ENCODE data around the gene ATP5MG. TPM values are rescaled to one million over a fixed set of nuclear protein-coding genes. Genes with fewer than 3 reads are reported as not detected.

ATP5MG gene
- total and polyA plus RNA-seq, 2 of the 8 experiments (the other 6 are each of a cell fraction or from before 2014, with no cell fraction given), result 237 to 464 TPM

DNA sequence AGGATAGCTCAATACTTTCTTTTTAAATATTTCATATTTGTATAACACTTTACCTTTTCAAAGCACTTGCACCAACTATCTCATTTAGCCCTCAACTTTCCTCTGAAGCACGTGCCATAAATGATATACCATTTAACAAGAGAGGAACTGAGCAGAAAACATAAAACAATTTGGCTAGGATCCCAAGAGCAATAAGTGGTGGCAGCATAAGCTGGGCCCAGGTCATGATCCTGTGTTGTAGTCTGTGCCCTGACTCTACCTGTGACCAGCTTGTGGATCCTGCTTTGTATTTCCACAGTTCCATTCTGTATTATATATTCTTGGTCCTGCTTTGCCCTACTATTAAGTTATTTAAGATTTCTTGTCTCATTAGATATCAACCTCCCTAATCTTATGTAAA, 11.5 kb downstream of the ATP5MG start:
- Histone ChIP-seq H2AK5ac (ENCODE audit: low read depth, low read length) (no peak overlapping the region), H3K27me3 (replicated peaks in 1 of 4; ENCODE audit: control insufficient read depth in 3 of 4, extremely low read depth in 1 of 4, insufficient read depth in 3 of 4, low read length in 3 of 4) (no peaks in the 10 kb centered on the region), H3K79me1 (ENCODE audit: low read depth, low read length) (no peaks in the 10 kb centered on the region), H3K4me2 (ENCODE audit: insufficient read depth in 1 of 2, low read depth in 2 of 2, low read length in 2 of 2) (no peak overlapping the region), H3K9ac (replicated peaks in 1 of 4; ENCODE audit: extremely low read depth in 1 of 4, low read depth in 3 of 4, low read length in 3 of 4) (no peak overlapping the region), H3K36me3 (ENCODE audit: control insufficient read depth in 2 of 4, insufficient read depth in 4 of 4, low read length in 3 of 4) (peaks cover 0 to 16% (median 1%) of the 10 kb centered on the region in 4 experiments; a peak in 3 of 8 replicates), H2AFZ (ENCODE audit: low read length) (no peak overlapping the region), H2BK15ac (ENCODE audit: low read length) (no peak overlapping the region), H3K27ac (ENCODE audit: low read depth, low read length) (no peak overlapping the region), H3K4me3 (ENCODE audit: extremely low read depth in 1 of 4, insufficient read depth in 2 of 4, low read depth in 3 of 4, low read length in 4 of 4) (no peak overlapping the region), H4K91ac (replicated peaks; ENCODE audit: insufficient read length, low read length) (no peak overlapping the region), H2BK5ac (ENCODE audit: low read depth, low read length) (no peak overlapping the region), H2BK120ac (replicated peaks; ENCODE audit: low read depth, low read length) (no peak overlapping the region), H3K79me2 (ENCODE audit: control insufficient read depth in 1 of 2, insufficient read depth in 2 of 2, low read length in 2 of 2) (peaks cover 0 to 3% of the 10 kb centered on the region in 2 experiments; a peak in 1 of 4 replicates), H4K5ac (ENCODE audit: insufficient read length, low read depth, low read length) (no peak overlapping the region), H4K8ac (ENCODE audit: extremely low read depth, insufficient read depth, low read length) (no peak overlapping the region), H4K20me1 (replicated peaks in 1 of 2; ENCODE audit: control insufficient read depth in 1 of 2, insufficient read depth in 2 of 2, low read length in 2 of 2) (peaks cover 0 to 2% of the 10 kb centered on the region in 2 experiments), H3K56ac (replicated peaks; ENCODE audit: insufficient read length, low read depth, low read length) (no peak overlapping the region), H3K9me3 (ENCODE audit: insufficient read depth in 2 of 2, low read depth in 1 of 2, low read length in 1 of 2) (no peaks in the 10 kb centered on the region), H3K14ac (ENCODE audit: insufficient read length) (no peak overlapping the region), H2BK12ac (ENCODE audit: low read depth, low read length) (no peak overlapping the region), H3K23ac (ENCODE audit: insufficient read length) (no peak overlapping the region), H3K4ac (replicated peaks; ENCODE audit: insufficient read length, low read depth, low read length) (no peak overlapping the region), H3K4me1 (replicated peaks in 1 of 4; ENCODE audit: control insufficient read depth in 3 of 4, insufficient read depth in 4 of 4, low read length in 3 of 4) (peaks cover 0 to 4% (median 2%) of the 10 kb centered on the region in 4 experiments; a peak in 3 of 7 replicates), H2BK20ac (ENCODE audit: low read length) (no peak overlapping the region), H3K23me2 (ENCODE audit: low read depth, low read length) (no peaks in the 10 kb centered on the region), H3K18ac (ENCODE audit: extremely low read depth, low read length) (no peak overlapping the region)
- 96% methylated on average over 1 of the region's 1 CpG; no CpG with 5 or more reads in 1 of the 2 experiments for WGBS, 2 experiments (ENCODE audit: extremely low coverage in 1 of 2, insufficient coverage in 1 of 2, insufficient read length in 1 of 2, insufficient replicate concordance in 2 of 2, low coverage in 1 of 2, low lambda C conversion rate in 2 of 2, missing lambda C conversion rate in 1 of 2)
- ChIA-PET CTCF (ENCODE audit: partially characterized antibody) (interaction anchor here (0.8 to 1.2 kb wide), 3 partner anchors 12 to 25 kb away, joined by 3 to 4 read pairs (median 3); no protein-coding TSS in a partner anchor), POLR2A (ENCODE audit: partially characterized antibody) (interaction anchor here (0.8 to 2.4 kb wide), 5 partner anchors 10 to 38 kb away, joined by 3 to 13 read pairs (median 4); partner anchors contain the start of gene KMT2A)
- FAIRE-seq (no peak), DNase-seq (ENCODE audit: low read depth in 1 of 2, low spot score in 2 of 2) (no peak)
- TF ChIP-seq SIRT6 (IDR thresholded peaks at IDR 0.05; ENCODE audit: low read length) (no peak), KDM5A (IDR thresholded peaks at IDR 0.05; ENCODE audit: low read length) (no peak), POLR2AphosphoS5 (IDR thresholded peaks at IDR 0.05; ENCODE audit: low read depth, low read length) (no peak), PHF8 (conservative IDR thresholded peaks at IDR 0.05; ENCODE audit: low read depth, low read length) (no peak), SIX5 (IDR thresholded peaks at IDR 0.05; ENCODE audit: low read depth, low read length) (no peak), POLR2A (IDR thresholded peaks at IDR 0.05; ENCODE audit: control extremely low read depth in 1 of 2, low read depth in 2 of 2, low read length in 2 of 2) (no peak), EZH2 (IDR thresholded peaks at IDR 0.05; ENCODE audit: low read depth, low read length, severe bottlenecking) (no peak), BRCA1 (IDR thresholded peaks at IDR 0.05; ENCODE audit: low read depth, low read length) (no peak), HDAC2 (IDR thresholded peaks at IDR 0.05; ENCODE audit: borderline replicate concordance in 1 of 2, low read depth in 2 of 2, low read length in 2 of 2) (no peak), JUN (IDR thresholded peaks at IDR 0.05; ENCODE audit: low read depth, low read length) (no peak), TBP (IDR thresholded peaks at IDR 0.05; ENCODE audit: low read depth, low read length) (no peak), SIN3A (conservative IDR thresholded peaks at IDR 0.05 in 1 of 2, IDR thresholded peaks at IDR 0.05 in 1 of 2; ENCODE audit: low read depth in 1 of 2, low read length in 2 of 2) (no peak), RAD21 (IDR thresholded peaks at IDR 0.05 in 1 of 2, conservative IDR thresholded peaks at IDR 0.05 in 1 of 2; ENCODE audit: low read depth in 2 of 2, low read length in 2 of 2) (no peak), CREB1 (IDR thresholded peaks at IDR 0.05) (no peak), CHD2 (IDR thresholded peaks at IDR 0.05; ENCODE audit: low read length) (no peak)
